Osteoblast (primary cell): ENCODE data around the gene CTNNA2. TPM values are rescaled to one million over a fixed set of nuclear protein-coding genes. Genes with fewer than 3 reads are reported as not detected.

Experiments
- DNase-seq: peaks from one replicate; pipeline ENCODE4 v3.0.0; 2011; ENCODE audit warnings: low spot score, mixed read lengths; ENCODE audit not compliant: insufficient read length; ENCODE audit errors: missing footprints
- H2AFZ ChIP-seq: 2 replicates; pipeline ENCODE4 v1.6.0; 2011; ENCODE audit warnings: mild to moderate bottlenecking, low read length
- H3K27ac ChIP-seq: 2 replicates; pipeline ENCODE4 v1.5.1; 2011; ENCODE audit warnings: mild to moderate bottlenecking, low read depth, low read length, moderate library complexity
- H3K27me3 ChIP-seq: 2 replicates; pipeline ENCODE4 v1.6.0; 2012; ENCODE audit warnings: mild to moderate bottlenecking, control low read depth, inconsistent platforms, low read length, moderate library complexity; ENCODE audit not compliant: insufficient read depth
- H3K36me3 ChIP-seq: 2 replicates; pipeline ENCODE4 v1.5.1; 2011; ENCODE audit warnings: mild to moderate bottlenecking, low read length, control low read depth, moderate library complexity; ENCODE audit not compliant: insufficient read depth
- H3K4me1 ChIP-seq: 2 replicates; pipeline ENCODE4 v1.5.1; 2011; ENCODE audit warnings: mild to moderate bottlenecking, low read length, control low read depth, moderate library complexity; ENCODE audit not compliant: insufficient read depth
- H3K4me2 ChIP-seq: 2 replicates; pipeline ENCODE4 v1.6.0; 2011; ENCODE audit warnings: mild to moderate bottlenecking, low read length; ENCODE audit not compliant: insufficient read depth
- H3K4me3 ChIP-seq: fragments of 200-600 bp; sonication (generic); 3 replicates; pipeline ENCODE4 v1.5.1; 2012; ENCODE audit warnings: mild to moderate bottlenecking, low read length, inconsistent platforms; ENCODE audit not compliant: insufficient read depth
- H3K79me2 ChIP-seq: 2 replicates; pipeline ENCODE4 v1.6.0; 2012; ENCODE audit warnings: mild to moderate bottlenecking, low read length, control low read depth, inconsistent platforms; ENCODE audit not compliant: insufficient read depth
- H3K9me3 ChIP-seq: 2 replicates; pipeline ENCODE4 v1.5.1; 2011; ENCODE audit warnings: low read depth, low read length, control low read depth
- H4K20me1 ChIP-seq: 2 replicates; pipeline ENCODE4 v1.6.0; 2012; ENCODE audit warnings: mild to moderate bottlenecking, low read length, control low read depth; ENCODE audit not compliant: insufficient read depth
- CTCF ChIP-seq: IDR thresholded peaks from 2 replicates; pipeline ENCODE4 v1.5.1; 2011; ENCODE audit warnings: mild to moderate bottlenecking, low read depth, low read length, moderate library complexity; ENCODE audit errors: extremely low read depth
- total RNA-seq: library from RNA; depleted of rRNA; stranded (reverse); fragments of >200 nt; gene quantifications from 2 replicates; pipeline ENCODE4 v1.2.3, GENCODE V29; 2012

The CTNNA2 gene
- total RNA-seq, 1 donor: not detected

DNA sequence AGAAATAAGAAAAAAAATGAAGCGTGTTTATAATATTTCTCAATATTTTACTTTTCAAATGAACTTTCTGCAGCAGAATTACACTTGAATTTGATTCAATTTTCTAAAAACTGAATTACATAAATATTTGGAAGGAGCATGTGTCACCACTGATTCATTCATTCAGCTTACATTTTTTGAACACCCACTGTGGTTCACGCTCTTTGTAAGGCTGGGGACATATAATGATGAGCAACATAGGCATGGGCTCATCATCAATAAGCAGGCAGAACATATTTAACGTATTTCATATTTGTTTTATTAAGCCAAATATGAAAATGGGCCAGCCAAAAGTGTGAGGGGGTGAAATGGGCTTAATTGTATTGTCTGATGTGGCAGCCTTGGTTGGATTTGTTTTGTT, 209.1 kb downstream of the CTNNA2 start:
- no peaks in the 10 kb centered on the region for H4K20me1 ChIP-seq
- H3K4me2 ChIP-seq: peak overlapping the region; percentile 30
- H2AFZ ChIP-seq: no peak overlapping the region
- H3K79me2 ChIP-seq: no peaks in the 10 kb centered on the region
- H3K9me3 ChIP-seq: no peaks in the 10 kb centered on the region
- H3K4me3 ChIP-seq: no peak overlapping the region
- no peak for DNase-seq
- no peak for TF ChIP-seq CTCF
- peaks cover 42% of the 10 kb centered on the region for H3K4me1 ChIP-seq
- peak overlapping the region; percentile 90 for H3K27ac ChIP-seq
- no peaks in the 10 kb centered on the region for H3K36me3 ChIP-seq
- no peaks in the 10 kb centered on the region for H3K27me3 ChIP-seq

DNA sequence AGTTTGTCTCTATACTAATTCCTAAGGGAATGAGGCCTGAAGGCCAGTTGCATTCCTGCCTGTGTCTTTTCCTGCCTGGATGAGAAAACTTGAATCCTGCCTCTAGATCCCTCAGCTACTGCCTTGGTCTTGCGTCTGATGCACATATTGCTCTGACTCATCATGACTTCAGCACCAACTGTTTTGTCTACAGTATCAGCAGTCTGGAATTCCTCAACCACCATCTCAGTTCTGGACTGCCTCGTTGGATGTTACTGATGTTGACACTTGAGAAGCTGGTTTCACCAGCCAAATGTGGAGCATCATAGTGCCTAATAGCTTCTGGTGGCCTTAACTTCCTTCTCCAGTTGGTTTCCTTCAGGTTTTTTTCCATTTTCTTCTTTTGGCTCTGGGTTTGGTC, 211.0 kb downstream of the CTNNA2 start:
- Histone ChIP-seq H3K9me3 (no peaks in the 10 kb centered on the region), H3K27me3 (no peaks in the 10 kb centered on the region), H3K4me2 (peak overlapping the region; percentile 39), H4K20me1 (no peaks in the 10 kb centered on the region), H3K36me3 (no peaks in the 10 kb centered on the region), H3K4me1 (peaks cover 31% of the 10 kb centered on the region), H3K4me3 (no peak overlapping the region), H3K27ac (peak overlapping the region; percentile 90), H2AFZ (peak overlapping the region; percentile 13), H3K79me2 (no peaks in the 10 kb centered on the region)
- TF ChIP-seq CTCF: no peak
- peak; percentile 80 for DNase-seq

DNA sequence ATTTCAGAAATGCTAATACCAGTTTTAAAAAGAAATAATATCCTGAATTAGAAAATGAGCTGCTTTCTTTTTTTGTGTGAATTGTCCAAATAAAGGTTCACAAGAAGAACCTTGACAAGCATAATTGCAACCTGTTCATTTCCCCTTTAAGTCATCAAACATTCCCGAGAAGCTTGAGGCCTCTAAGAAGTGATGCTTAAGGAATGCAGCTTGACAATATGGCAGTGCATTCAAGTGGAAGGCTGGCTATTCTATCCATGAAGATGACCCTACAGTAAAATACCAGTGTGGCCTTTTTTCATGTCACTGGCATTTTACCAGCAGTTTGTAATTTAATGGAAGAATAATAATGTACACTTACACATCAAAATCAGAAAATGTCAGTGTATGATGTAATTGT, 216.7 kb downstream of the CTNNA2 start:
- H2AFZ ChIP-seq: peak overlapping the region; percentile 1
- H3K9me3 ChIP-seq: no peaks in the 10 kb centered on the region
- H3K4me3 ChIP-seq: no peak overlapping the region
- no peaks in the 10 kb centered on the region for H3K4me1 ChIP-seq
- H3K36me3 ChIP-seq: no peaks in the 10 kb centered on the region
- H3K4me2 ChIP-seq: no peak overlapping the region
- no peak for TF ChIP-seq CTCF
- no peaks in the 10 kb centered on the region for H3K79me2 ChIP-seq
- H3K27ac ChIP-seq: no peak overlapping the region
- DNase-seq: no peak
- no peaks in the 10 kb centered on the region for H3K27me3 ChIP-seq
- no peaks in the 10 kb centered on the region for H4K20me1 ChIP-seq

DNA sequence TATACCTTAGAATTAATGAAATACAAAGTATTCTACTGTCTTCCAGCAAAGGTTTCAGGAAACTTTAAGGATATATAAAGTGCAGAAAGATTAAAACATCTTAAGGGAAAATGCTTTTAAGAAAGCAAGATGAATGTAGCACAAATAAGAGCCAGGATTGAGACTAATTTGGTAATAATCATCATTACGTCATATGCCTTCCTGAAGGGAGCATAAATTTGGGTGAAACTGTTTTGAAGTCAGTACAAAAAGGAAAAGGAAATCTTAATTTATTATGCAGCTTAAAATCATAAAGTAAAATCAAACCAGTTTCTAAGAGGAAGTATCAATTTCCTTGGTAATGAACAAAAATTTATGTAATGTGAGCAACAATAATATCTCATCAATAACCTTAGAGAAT, 221.7 kb downstream of the CTNNA2 start:
- Histone ChIP-seq H3K27ac (no peak overlapping the region), H3K36me3 (no peaks in the 10 kb centered on the region), H4K20me1 (no peaks in the 10 kb centered on the region), H3K4me1 (no peaks in the 10 kb centered on the region), H2AFZ (no peak overlapping the region), H3K79me2 (no peaks in the 10 kb centered on the region), H3K27me3 (no peaks in the 10 kb centered on the region), H3K4me2 (no peak overlapping the region), H3K9me3 (no peaks in the 10 kb centered on the region), H3K4me3 (no peak overlapping the region)
- TF ChIP-seq CTCF: no peak
- no peak for DNase-seq
